HG02938 (cell line): Measurements from ENCODE around the gene RAB38.
A peak's percentile ranks its signal among the peaks of the same experiment; 100 is the strongest.

ENCODE experiments used
- ATAC-seq: cut with Tn5 transposase; IDR thresholded peaks from one replicate; pipeline ENCODE4 v1.9.1; 2021; ENCODE audit warnings: mild to moderate bottlenecking, moderate library complexity; ENCODE audit not compliant: unreplicated experiment

The RAB38 gene

GRCh38 chr11:88105526-88105925 is 69.7 kb downstream of the RAB38 start:
- ATAC-seq = no peak

- no peak for ATAC-seq
These were observed 70.8 kb downstream of the RAB38 start for GRCh38 chr11:88104408-88104807.

- ATAC-seq = peak; percentile 73
These were observed 71.7 kb downstream of the RAB38 start for GRCh38 chr11:88103337-88104206.

GRCh38 chr11:88102598-88102934 is 72.7 kb downstream of the RAB38 start:
- no peak for ATAC-seq

GRCh38 chr11:88101881-88102597 is 73.2 kb downstream of the RAB38 start:
- no peak for ATAC-seq

GRCh38 chr11:88100151-88100550 is 75.1 kb downstream of the RAB38 start:
- ATAC-seq = no peak

- no peak for ATAC-seq
These were observed 77.0 kb downstream of the RAB38 start for GRCh38 chr11:88098289-88098688.

- ATAC-seq = no peak
These were observed 86.1 kb downstream of the RAB38 start for GRCh38 chr11:88089134-88089533.

- ATAC-seq = no peak
These were observed 87.9 kb downstream of the RAB38 start for GRCh38 chr11:88087337-88087736.

- no peak for ATAC-seq
These were observed 88.9 kb downstream of the RAB38 start for GRCh38 chr11:88086297-88086696.

GRCh38 chr11:88070437-88070836 is 104.8 kb downstream of the RAB38 start:
- ATAC-seq = no peak

- ATAC-seq = no peak
These were observed 106.2 kb downstream of the RAB38 start for GRCh38 chr11:88068848-88069554.

- ATAC-seq = no peak
These were observed 109.2 kb downstream of the RAB38 start for GRCh38 chr11:88066090-88066489.

- no peak for ATAC-seq
These were observed 111.0 kb downstream of the RAB38 start for GRCh38 chr11:88064097-88064705.
